HG03103 (cell line): ENCODE data around the gene ERBB4.

Source experiments
- ATAC-seq: cut with Tn5 transposase; IDR thresholded peaks from one replicate; pipeline ENCODE4 v1.9.1; 2021; ENCODE audit warnings: low read depth; ENCODE audit not compliant: unreplicated experiment

The ERBB4 gene

GRCh38 chr2:212367431-212367830 is 171.2 kb downstream of the ERBB4 start:
- ATAC-seq, result no peak

- no peak for ATAC-seq
These were observed 174.3 kb downstream of the ERBB4 start for GRCh38 chr2:212364112-212364985.

DNA sequence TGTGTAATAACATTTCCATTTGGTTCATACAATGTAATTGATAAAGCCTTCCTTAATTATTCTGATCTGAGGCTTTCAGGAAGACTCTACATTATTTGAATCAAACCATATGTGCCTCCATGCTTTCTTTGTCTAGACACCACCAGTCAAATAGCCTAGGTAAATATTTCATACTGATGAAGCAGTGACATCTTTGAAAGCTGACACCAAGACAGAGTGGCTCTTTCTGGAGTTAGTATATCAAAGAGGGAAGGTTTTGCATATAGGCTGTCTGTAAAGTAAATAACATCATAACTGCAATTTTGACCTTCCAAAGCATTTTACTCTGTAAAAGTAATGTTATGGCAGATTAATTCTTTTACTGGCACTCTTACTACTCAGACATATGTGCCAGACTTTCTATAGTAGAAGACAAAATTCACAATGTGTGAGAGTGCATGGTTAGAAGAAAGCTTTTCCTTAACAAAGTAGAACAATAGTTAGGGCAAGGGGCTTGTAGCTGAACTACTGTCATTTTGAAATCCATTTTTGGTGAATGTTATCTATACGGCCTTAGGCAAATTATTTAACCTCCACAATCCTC is 177.3 kb downstream of the ERBB4 start:
- no peak for ATAC-seq

GRCh38 chr2:212360068-212360460 is 178.5 kb downstream of the ERBB4 start:
- no peak for ATAC-seq

DNA sequence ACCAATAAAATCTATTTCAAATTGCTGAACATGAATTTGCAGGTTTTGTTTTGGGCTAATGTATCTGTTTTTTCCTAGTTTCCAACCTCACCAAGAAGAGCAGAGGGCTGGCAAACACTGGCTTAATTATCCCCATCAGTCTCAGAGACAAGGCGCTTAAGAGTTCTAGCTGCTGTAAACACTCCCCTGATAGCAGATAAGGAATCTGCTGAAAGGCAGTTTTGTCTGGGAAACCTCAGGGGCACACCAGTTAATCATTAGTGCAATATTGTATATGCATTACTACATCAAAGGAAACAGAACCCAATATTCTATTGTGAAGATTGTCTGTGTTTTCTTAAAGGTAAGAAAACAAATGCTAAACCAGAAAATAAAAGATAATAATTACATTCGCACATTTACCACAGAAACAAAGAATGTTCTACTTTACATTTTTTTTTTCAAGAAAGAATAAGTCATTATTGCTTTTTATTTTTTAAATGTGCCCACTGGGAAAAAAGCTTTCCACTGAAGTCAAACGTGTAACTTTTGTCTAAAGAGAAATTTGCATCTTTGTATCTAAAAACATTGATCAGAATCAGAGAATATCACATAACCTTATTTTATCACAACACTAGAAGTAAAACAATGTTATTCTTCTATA is 179.1 kb downstream of the ERBB4 start:
- ATAC-seq, result no peak

DNA sequence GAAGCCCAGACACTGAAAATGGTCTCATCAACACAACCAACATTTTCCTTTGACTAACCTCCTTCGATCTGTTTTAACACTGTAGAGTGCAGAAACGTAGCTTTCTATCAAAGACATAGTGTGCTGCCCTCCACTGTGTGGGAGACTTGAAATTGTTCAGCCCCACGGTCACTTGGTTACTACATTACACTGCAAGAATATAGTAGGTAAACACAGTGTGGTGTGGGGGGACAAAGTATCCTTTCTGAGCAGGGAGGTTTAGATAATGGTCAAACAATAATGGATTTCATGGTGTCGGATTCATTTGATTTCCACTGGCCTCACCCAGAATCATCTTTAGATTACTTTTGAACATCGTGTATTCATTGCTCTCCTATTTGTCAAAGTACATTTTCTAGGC is 181.0 kb downstream of the ERBB4 start:
- ATAC-seq, result no peak

DNA sequence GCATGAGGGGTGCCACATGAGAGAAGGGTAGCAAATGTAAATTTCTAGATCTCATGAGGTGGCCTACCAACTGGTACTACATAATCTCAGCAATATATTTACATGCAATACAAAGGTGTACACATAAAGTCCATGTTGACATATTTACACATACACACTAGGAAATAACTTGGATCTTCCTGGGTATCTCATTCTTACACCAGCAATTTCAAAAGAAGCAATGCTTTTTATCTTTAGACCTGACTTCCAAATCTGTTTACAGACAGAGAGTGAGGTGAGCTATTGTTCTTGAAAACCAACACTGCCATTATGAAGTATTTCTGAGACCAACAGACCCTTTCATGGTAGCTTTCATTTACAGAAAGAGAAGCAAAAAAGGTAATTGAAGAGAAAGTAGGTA is 184.2 kb downstream of the ERBB4 start:
- ATAC-seq, result no peak

- no peak for ATAC-seq
These were observed 190.1 kb downstream of the ERBB4 start for GRCh38 chr2:212348501-212348900.

GRCh38 chr2:212346865-212347264 is 191.7 kb downstream of the ERBB4 start:
- ATAC-seq, result no peak

- ATAC-seq, result no peak
These were observed 192.6 kb downstream of the ERBB4 start for GRCh38 chr2:212345966-212346365.

- no peak for ATAC-seq
These were observed 194.5 kb downstream of the ERBB4 start for GRCh38 chr2:212344131-212344530.

DNA sequence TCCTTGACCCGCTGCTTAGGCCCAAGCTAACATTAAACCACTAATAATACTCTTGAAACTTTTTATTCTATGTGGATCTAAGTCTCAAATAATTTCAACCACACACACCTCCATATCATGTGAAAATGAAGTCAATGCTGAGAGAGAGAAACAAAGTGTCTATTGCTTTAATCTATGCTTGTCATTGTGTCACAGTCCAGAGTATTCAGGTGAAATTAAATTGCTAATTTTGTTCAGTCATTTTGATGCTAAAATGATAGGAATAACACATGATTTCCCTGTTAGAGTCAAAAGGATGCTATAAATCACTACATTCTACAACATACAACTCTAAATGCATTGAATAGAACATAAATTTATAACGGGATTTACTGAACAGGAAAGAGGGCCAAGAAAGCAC is 195.4 kb downstream of the ERBB4 start:
- ATAC-seq, result no peak

GRCh38 chr2:212337486-212338343 is 200.9 kb downstream of the ERBB4 start:
- ATAC-seq, result no peak

GRCh38 chr2:212337036-212337435 is 201.6 kb downstream of the ERBB4 start:
- no peak for ATAC-seq

- no peak for ATAC-seq
These were observed 208.3 kb downstream of the ERBB4 start for GRCh38 chr2:212330263-212330662.

GRCh38 chr2:212328712-212329496 is 209.7 kb downstream of the ERBB4 start:
- ATAC-seq, result no peak

- no peak for ATAC-seq
These were observed 210.5 kb downstream of the ERBB4 start for GRCh38 chr2:212328136-212328535.

DNA sequence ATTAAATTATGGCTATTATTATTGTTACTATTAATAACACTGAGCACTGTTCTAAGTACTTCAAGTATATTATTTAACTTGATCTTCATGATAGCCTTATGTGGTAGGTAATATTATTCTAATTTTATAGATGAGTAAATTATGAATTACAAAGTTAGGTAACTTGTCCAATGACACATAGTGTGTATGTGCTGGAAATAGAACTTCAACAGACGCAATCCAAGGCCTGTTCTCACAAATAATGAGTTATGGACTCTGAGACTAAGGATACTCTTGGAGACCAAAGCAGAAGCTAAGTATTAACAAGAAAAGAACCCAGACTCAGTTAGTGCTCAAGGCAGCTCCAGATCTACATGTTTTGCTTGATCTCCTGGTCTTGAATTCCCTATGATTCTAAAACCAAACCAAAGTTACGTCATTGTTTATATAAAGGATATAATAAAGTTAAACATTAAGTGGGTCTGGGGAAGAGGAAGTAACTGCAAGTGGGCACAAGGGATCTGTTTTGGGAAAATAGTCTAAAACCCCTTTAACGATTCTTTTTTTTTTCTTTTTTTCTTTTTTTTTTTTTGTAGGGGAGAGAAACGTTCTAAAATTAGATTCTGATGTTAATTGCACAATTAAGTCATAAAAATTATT is 211.3 kb downstream of the ERBB4 start:
- ATAC-seq, result no peak

- no peak for ATAC-seq
These were observed 220.0 kb downstream of the ERBB4 start for GRCh38 chr2:212318636-212319035.

DNA sequence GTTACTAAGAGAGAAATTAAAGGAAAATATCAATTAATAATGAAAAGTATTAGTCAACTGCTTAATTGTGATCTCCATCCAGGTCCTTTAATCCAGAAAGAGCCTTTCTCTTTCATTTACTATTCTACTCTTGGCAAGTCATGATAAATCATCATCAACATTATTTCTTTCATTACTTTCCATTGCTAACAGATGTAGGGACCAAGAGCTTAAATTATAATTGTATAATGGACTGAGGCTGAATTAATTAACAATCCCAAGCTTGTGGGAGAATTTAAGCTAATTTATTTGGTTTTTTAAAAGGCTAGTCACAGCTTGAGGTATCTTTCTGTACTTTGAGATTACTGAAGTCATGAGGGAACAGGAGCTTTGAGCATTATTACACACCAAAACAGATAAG is 223.9 kb downstream of the ERBB4 start:
- no peak for ATAC-seq
